Measurements from ENCODE around the gene PMAIP1.

GRCh38 chr18:59851784-59852399 lies 47.9 kb upstream of the PMAIP1 start:
- TF ChIP-seq, protein P1, sequence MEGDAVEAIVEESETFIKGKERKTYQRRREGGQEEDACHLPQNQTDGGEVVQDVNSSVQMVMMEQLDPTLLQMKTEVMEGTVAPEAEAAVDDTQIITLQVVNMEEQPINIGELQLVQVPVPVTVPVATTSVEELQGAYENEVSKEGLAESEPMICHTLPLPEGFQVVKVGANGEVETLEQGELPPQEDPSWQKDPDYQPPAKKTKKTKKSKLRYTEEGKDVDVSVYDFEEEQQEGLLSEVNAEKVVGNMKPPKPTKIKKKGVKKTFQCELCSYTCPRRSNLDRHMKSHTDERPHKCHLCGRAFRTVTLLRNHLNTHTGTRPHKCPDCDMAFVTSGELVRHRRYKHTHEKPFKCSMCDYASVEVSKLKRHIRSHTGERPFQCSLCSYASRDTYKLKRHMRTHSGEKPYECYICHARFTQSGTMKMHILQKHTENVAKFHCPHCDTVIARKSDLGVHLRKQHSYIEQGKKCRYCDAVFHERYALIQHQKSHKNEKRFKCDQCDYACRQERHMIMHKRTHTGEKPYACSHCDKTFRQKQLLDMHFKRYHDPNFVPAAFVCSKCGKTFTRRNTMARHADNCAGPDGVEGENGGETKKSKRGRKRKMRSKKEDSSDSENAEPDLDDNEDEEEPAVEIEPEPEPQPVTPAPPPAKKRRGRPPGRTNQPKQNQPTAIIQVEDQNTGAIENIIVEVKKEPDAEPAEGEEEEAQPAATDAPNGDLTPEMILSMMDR (IDR thresholded peaks at IDR 0.05), result no peak
- TF ChIP-seq ZFX (IDR thresholded peaks at IDR 0.05; ENCODE audit: borderline replicate concordance), result no peak
